ENCODE measurements around the gene SDC4.

Gene SDC4

DNA sequence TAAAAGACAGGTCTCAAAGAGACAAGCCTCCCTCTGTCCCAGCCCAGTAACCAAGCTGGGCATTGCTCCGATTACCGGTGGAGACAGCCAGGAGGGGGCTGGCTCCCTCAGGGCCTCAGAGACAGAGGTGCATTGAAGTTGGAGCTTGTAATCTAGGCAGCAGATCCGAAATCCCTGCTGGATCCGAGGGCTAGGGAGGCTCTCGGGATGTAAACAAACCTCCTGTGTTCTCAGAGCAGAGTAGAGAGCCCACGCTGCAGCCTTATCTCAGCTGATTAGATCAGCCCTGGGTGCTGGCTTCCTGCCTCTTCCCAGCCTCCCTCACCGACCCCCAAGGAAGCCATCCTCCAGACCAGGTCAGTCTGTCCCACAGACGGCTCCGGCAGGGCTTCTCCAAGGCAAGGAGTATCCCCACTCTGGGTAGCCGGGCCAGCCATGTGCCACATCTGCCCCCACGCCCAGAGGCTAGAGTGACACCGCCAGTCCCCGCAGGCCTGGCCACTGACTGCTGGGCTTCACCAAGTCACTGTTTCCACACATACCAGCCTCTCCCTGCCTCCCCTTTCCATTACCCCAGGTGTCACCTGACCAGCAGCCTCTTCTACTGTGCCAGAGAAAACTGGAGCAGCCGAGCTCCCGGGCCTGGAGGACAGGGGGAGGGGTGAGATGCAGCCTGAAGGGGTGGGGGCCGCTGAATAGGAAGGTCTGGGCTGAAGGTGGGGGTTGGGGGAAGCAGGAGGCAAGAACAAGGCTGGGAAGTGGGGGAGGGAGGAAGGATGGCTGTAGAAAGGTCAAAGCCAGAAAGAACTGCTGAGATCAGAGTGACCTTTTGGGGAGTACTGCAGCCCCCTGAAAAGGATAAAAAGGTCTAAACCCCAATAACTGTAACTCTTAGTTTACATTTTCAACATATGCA is 6.0 kb downstream of the SDC4 start:
- Histone ChIP-seq H3K36me3 (ENCODE audit: control insufficient read depth in 2 of 2, insufficient read depth in 2 of 2, low read length in 2 of 2) (peaks cover 4 to 9% of the 10 kb centered on the region in 2 donors), H3K27ac (ENCODE audit: low read length) (peak overlapping the region; percentile 85), H3K9me3 (ENCODE audit: control insufficient read depth in 2 of 2, low read length in 2 of 2) (no peaks in the 10 kb centered on the region), H3K4me1 (ENCODE audit: control insufficient read depth, insufficient read depth, low read length) (peaks cover 93% of the 10 kb centered on the region), H3K27me3 (ENCODE audit: control insufficient read depth in 1 of 2, insufficient read depth in 2 of 2, low read length in 2 of 2) (no peaks in the 10 kb centered on the region), H3K4me3 (ENCODE audit: low read length in 2 of 2) (peak overlapping the region; percentile 36 to 91), H3K9ac (ENCODE audit: low read length in 2 of 2) (peak overlapping the region; percentile 60 to 95)

DNA sequence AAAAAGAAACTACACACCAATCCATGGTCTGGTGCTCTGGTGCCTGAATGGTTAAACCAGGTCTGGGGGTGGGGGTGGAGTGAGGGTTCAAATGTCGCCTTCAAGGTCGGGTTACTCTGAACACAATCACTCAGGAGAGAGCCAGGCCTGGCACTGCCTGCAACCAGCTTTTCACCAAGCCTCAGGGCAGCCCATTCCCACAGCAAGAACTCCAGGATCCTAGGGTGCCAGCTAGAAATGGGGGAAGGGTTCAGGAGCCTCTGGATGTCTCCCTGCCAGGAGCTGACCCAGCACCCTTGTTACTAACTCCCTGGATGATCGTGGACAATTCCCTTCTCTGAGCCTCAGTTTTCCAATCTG is 6.7 kb downstream of the SDC4 start:
- Histone ChIP-seq H3K27ac (ENCODE audit: low read length) (peak overlapping the region; percentile 85), H3K4me3 (ENCODE audit: low read length in 2 of 2) (peak overlapping the region; percentile 36 to 61), H3K9ac (ENCODE audit: low read length in 2 of 2) (peak overlapping the region; percentile 60 to 95), H3K27me3 (ENCODE audit: control insufficient read depth in 1 of 2, insufficient read depth in 2 of 2, low read length in 2 of 2) (no peaks in the 10 kb centered on the region), H3K4me1 (ENCODE audit: control insufficient read depth, insufficient read depth, low read length) (peaks cover 97% of the 10 kb centered on the region), H3K9me3 (ENCODE audit: control insufficient read depth in 2 of 2, low read length in 2 of 2) (no peaks in the 10 kb centered on the region), H3K36me3 (ENCODE audit: control insufficient read depth in 2 of 2, insufficient read depth in 2 of 2, low read length in 2 of 2) (peaks cover 4 to 9% of the 10 kb centered on the region in 2 donors)

DNA sequence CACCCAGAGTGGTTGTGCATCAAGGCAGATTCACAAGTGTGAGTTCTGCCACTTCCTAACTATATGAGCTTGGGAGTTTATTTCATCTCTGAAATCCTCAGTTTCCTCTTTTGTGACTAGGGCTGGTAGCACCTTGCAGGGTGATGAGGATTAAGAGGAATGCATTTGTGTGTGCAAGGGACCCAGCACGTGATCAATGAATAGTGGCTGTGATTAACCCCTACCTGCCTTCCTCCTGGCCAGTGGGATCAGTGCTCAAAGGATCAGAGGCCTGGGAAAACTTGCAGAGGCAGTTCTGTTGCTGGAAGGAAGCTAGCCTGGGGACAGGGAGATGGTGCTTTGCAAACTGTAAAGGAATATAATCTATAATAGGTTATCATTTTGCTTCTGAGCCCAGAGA is 7.3 kb downstream of the SDC4 start:
- Histone ChIP-seq H3K27me3 (ENCODE audit: control insufficient read depth in 1 of 2, insufficient read depth in 2 of 2, low read length in 2 of 2) (no peaks in the 10 kb centered on the region), H3K4me3 (ENCODE audit: low read length in 2 of 2) (no peak overlapping the region), H3K27ac (ENCODE audit: low read length) (peak overlapping the region; percentile 85), H3K9ac (ENCODE audit: low read length in 2 of 2) (no peak overlapping the region), H3K4me1 (ENCODE audit: control insufficient read depth, insufficient read depth, low read length) (peaks cover 93% of the 10 kb centered on the region), H3K9me3 (ENCODE audit: control insufficient read depth in 2 of 2, low read length in 2 of 2) (no peaks in the 10 kb centered on the region), H3K36me3 (ENCODE audit: control insufficient read depth in 2 of 2, insufficient read depth in 2 of 2, low read length in 2 of 2) (peaks cover 4 to 9% of the 10 kb centered on the region in 2 donors)

DNA sequence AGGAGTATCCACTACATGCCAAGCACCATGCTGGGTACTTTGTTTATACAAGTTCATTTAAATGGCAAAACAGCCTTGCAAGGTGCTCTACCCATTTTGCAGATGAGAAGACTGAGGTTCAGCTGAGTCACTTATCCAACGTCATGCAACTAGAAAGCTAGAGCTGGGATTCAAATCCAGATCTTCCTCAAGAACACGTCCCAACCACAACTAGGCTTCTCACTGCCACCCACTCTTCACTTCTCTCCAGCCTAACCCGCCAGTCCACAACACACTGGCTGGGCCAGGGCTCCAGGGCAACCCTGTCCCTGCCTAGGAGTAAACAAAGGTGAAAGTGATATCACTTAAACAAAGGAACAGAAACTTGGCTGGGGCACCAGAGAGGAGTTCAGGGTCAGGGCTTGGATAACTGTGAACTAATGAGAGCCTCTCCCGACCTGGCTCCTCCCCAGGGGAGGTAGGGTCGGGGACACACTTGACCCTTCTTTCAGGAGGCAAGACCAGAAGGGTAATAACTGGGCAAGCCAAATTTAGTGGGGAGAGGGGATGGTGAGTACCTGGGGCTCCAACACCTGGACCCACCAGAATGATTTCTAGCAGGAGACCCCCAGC is 7.9 kb downstream of the SDC4 start:
- Histone ChIP-seq H3K9me3 (ENCODE audit: control insufficient read depth in 2 of 2, low read length in 2 of 2) (no peaks in the 10 kb centered on the region), H3K27ac (ENCODE audit: low read length) (peak overlapping the region; percentile 85), H3K9ac (ENCODE audit: low read length in 2 of 2) (peak overlapping the region in 1 of 2 donors; percentile 21), H3K4me1 (ENCODE audit: control insufficient read depth, insufficient read depth, low read length) (peaks cover 87% of the 10 kb centered on the region), H3K36me3 (ENCODE audit: control insufficient read depth in 2 of 2, insufficient read depth in 2 of 2, low read length in 2 of 2) (peaks cover 7 to 15% of the 10 kb centered on the region in 2 donors), H3K4me3 (ENCODE audit: low read length in 2 of 2) (no peak overlapping the region), H3K27me3 (ENCODE audit: control insufficient read depth in 1 of 2, insufficient read depth in 2 of 2, low read length in 2 of 2) (no peaks in the 10 kb centered on the region)

DNA sequence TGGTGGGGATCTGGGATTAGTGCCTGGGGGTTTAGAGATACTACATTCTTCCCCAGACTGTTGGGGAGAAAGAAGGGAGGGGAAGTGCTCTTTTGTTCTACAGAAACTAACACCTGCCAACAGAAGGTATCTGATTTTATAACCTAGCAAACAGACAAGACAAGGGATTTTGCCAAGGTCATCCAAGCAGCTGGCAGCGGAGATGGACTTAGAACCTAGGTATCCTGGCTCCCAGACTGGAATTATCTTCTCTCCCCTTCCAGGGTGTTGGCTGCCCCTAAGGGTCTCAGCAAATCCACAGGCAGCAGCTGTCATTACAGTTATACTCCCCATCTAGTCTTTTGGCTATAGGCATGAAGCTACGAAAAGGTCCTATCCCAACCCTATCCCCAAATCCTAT is 8.4 kb downstream of the SDC4 start:
- H3K27me3 ChIP-seq (ENCODE audit: control insufficient read depth in 1 of 2, insufficient read depth in 2 of 2, low read length in 2 of 2), result no peaks in the 10 kb centered on the region
- H3K27ac ChIP-seq (ENCODE audit: low read length), result peak overlapping the region; percentile 85
- H3K9me3 ChIP-seq (ENCODE audit: control insufficient read depth in 2 of 2, low read length in 2 of 2), result no peaks in the 10 kb centered on the region
- H3K36me3 ChIP-seq (ENCODE audit: control insufficient read depth in 2 of 2, insufficient read depth in 2 of 2, low read length in 2 of 2), result peaks cover 9 to 19% of the 10 kb centered on the region in 2 donors
- peaks cover 83% of the 10 kb centered on the region for H3K4me1 ChIP-seq (ENCODE audit: control insufficient read depth, insufficient read depth, low read length)
- no peak overlapping the region for H3K4me3 ChIP-seq (ENCODE audit: low read length in 2 of 2)
- peak overlapping the region in 1 of 2 donors; percentile 21 for H3K9ac ChIP-seq (ENCODE audit: low read length in 2 of 2)

DNA sequence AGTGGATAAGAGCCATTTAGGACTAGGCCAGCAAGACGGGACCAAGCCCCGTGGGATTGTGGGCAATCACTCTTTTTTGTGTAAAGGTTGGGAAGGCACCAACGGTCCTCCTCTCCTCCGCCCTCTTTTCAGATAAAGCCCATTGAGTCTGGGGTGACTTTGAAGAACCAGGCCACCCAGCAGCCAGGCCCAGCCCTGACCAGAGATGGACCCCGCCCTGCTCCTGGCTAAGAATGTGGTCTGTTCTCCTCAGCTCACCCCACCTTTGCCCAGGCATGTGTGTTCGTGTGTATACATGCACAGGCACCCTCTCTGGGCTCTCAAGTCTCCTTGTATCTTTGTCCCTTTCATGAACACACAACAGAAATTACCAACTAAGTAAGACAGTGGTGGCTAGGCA is 9.1 kb downstream of the SDC4 start:
- Histone ChIP-seq H3K4me1 (ENCODE audit: control insufficient read depth, insufficient read depth, low read length) (peaks cover 75% of the 10 kb centered on the region), H3K9ac (ENCODE audit: low read length in 2 of 2) (peak overlapping the region in 1 of 2 donors; percentile 66)

DNA sequence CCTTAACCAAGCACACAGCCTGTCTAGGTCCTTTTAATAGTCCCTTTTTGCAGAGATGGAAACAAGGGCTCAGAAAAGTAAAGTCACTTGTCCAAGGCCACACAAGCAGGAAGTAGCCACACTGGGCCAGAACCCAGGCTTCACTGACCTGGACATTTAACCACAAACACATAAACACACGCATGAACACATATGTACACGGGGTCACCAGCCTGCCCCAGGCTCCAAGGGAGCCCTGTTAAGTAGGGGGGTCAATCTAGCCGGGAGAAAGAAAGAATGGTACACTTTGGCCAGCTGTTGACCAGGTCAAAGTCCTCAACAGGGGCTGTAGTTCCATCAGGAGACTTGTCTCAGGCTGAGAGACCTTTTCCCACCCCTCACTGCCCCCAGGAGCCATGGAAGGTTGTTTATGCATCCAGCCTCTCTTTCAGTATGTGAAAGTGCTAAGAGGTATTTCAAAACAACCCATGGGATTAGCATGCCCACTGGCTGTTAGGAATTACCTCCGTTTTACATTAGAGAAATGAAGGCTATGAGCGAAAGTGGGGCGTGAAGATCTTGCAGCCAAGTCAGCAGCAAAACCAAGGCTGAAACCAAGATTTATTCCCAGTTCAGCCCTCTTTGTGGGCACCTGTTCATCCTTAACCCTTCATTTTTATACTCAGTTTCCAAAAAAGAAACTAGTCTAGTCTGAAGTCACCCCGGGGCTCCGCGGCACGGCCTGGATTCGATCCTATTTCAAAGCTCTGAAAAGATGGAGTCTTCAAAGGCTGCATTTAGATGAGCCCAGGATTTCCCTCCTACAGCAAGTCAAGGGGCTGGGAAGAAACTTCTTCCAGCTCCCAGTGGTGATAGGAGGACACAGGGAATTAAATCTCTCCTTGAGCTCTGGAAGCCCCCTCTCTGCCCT is 9.8 kb downstream of the SDC4 start:
- peak overlapping the region; percentile 85 for H3K27ac ChIP-seq (ENCODE audit: low read length)
- no peaks in the 10 kb centered on the region for H3K9me3 ChIP-seq (ENCODE audit: control insufficient read depth in 2 of 2, low read length in 2 of 2)
- peak overlapping the region; percentile 66 for H3K9ac ChIP-seq (ENCODE audit: low read length in 2 of 2)
- H3K27me3 ChIP-seq (ENCODE audit: control insufficient read depth in 1 of 2, insufficient read depth in 2 of 2, low read length in 2 of 2), result no peaks in the 10 kb centered on the region
- peaks cover 68% of the 10 kb centered on the region for H3K4me1 ChIP-seq (ENCODE audit: control insufficient read depth, insufficient read depth, low read length)
- H3K4me3 ChIP-seq (ENCODE audit: low read length in 2 of 2), result peak overlapping the region; percentile 9 to 35
- peaks cover 11 to 20% of the 10 kb centered on the region in 2 donors for H3K36me3 ChIP-seq (ENCODE audit: control insufficient read depth in 2 of 2, insufficient read depth in 2 of 2, low read length in 2 of 2)

More for the DNA sequence above, 9.1 kb downstream of the SDC4 start:
- H3K27me3 ChIP-seq (ENCODE audit: control insufficient read depth in 1 of 2, insufficient read depth in 2 of 2, low read length in 2 of 2), result no peaks in the 10 kb centered on the region
- peak overlapping the region; percentile 85 for H3K27ac ChIP-seq (ENCODE audit: low read length)
- H3K36me3 ChIP-seq (ENCODE audit: control insufficient read depth in 2 of 2, insufficient read depth in 2 of 2, low read length in 2 of 2), result peaks cover 11 to 20% of the 10 kb centered on the region in 2 donors
- H3K4me3 ChIP-seq (ENCODE audit: low read length in 2 of 2), result peak overlapping the region in 1 of 2 donors; percentile 35
- H3K9me3 ChIP-seq (ENCODE audit: control insufficient read depth in 2 of 2, low read length in 2 of 2), result no peaks in the 10 kb centered on the region

DNA sequence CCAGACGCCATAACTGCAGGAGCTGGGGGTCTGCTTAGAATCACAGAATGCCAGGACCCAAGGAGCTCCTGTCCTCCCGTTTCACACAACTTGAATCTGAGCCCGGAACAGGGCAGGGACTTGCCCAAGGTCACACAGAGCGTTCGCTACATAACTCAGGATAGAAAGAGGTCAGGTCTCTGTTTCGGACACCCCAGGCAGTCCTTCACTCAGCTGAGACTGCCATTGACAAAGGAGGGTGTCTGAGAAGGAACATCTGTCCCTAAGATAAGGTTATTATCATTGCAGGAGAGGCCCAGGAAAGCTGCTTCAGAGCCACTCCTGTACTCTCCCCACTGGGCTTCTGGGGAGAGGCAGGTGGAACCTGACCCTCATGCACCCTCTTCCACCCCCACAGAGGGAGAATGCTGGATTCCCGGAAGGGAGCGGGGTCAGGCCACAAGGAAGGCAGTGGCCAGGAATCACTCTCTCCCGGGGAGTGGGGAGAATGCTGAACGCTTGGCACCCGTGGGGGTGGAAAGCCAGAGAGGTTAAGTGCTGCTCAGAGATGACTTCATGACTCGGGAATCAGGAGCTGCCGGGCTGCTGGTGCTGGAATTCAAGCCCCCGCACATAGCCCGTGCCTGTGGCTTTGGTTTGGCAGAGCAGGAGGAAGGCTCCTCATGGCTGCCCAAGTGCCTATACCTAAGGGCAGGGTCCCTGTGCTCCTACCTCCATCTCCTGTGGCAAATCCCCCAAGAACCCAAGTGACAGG is 10.7 kb downstream of the SDC4 start:
- peak overlapping the region; percentile 85 for H3K27ac ChIP-seq (ENCODE audit: low read length)
- peak overlapping the region; percentile 66 to 72 for H3K9ac ChIP-seq (ENCODE audit: low read length in 2 of 2)
- H3K36me3 ChIP-seq (ENCODE audit: control insufficient read depth in 2 of 2, insufficient read depth in 2 of 2, low read length in 2 of 2), result peaks cover 15 to 25% of the 10 kb centered on the region in 2 donors
- no peaks in the 10 kb centered on the region for H3K27me3 ChIP-seq (ENCODE audit: control insufficient read depth in 1 of 2, insufficient read depth in 2 of 2, low read length in 2 of 2)
- peak overlapping the region; percentile 27 to 35 for H3K4me3 ChIP-seq (ENCODE audit: low read length in 2 of 2)
- no peaks in the 10 kb centered on the region for H3K9me3 ChIP-seq (ENCODE audit: control insufficient read depth in 2 of 2, low read length in 2 of 2)
- H3K4me1 ChIP-seq (ENCODE audit: control insufficient read depth, insufficient read depth, low read length), result peaks cover 60% of the 10 kb centered on the region

DNA sequence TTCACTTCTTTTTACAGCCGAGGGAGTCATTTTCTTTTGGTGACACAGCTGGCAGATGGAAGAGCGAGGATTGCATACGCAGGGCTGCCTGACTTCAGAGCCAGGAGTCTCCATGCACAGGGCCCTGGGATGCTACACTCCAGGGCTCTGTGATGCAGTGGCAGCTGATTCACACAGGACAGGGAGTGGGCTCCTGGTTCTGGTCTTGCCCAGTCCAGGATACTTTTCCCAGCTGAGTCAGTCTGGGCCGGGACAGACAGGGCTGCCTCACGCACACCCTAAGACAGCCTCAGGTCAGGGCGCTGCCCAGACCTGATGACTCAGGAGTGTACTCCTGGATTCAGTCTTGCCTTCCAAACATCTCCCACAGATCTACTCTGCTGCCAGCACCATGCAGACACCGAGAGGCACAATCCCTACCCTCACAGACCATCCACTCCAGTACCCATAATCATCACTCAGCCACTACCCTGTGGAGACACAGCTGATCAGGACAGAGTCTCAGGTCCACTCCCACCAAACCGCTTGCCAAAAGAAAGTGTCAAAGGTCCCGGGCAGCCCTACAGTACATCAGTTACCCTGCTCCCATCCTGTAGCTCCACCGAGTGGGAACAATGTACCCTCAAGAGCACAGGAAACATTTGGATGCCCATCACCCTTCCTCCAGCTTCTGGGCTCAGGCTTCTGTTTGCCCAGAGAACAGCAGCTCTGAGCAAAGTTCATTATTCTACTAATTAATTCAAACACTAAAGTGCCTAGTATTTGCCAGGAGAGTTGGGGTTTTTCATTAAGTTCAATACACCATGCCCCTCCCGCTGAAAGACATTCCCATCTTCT is 11.5 kb downstream of the SDC4 start:
- H3K4me1 ChIP-seq (ENCODE audit: control insufficient read depth, insufficient read depth, low read length), result peaks cover 52% of the 10 kb centered on the region
- H3K36me3 ChIP-seq (ENCODE audit: control insufficient read depth in 2 of 2, insufficient read depth in 2 of 2, low read length in 2 of 2), result peaks cover 15 to 28% of the 10 kb centered on the region in 2 donors
- no peaks in the 10 kb centered on the region for H3K9me3 ChIP-seq (ENCODE audit: control insufficient read depth in 2 of 2, low read length in 2 of 2)
- peak overlapping the region; percentile 66 to 72 for H3K9ac ChIP-seq (ENCODE audit: low read length in 2 of 2)
- H3K27ac ChIP-seq (ENCODE audit: low read length), result peak overlapping the region; percentile 85
- peak overlapping the region; percentile 27 to 35 for H3K4me3 ChIP-seq (ENCODE audit: low read length in 2 of 2)
- no peaks in the 10 kb centered on the region for H3K27me3 ChIP-seq (ENCODE audit: control insufficient read depth in 1 of 2, insufficient read depth in 2 of 2, low read length in 2 of 2)
